GM13976 (cell line): ENCODE measurements around the gene GTF2H2C_2.
"Not testable (repeated sequence)": the region's sequence is repeated elsewhere in the genome, so short reads cannot be mapped to it uniquely, and the experiment has no call there.

Experiments used
- DNase-seq: peaks from one replicate; pipeline ENCODE4 v3.0.0; 2012; ENCODE audit warnings: low spot score
- in situ Hi-C: fragments of 300-500 bp; cut with MboI; formaldehyde crosslinking; loops from one replicate; pipeline ENCODE4 v1.12.0; 2022; ENCODE audit warnings: low sequenced_read_pairs, mixed read lengths, inconsistent platforms; ENCODE audit not compliant: unreplicated experiment

The GTF2H2C_2 gene

GRCh38 chr5:70415117-70415516 lies at the start of gene GTF2H2C_2:
TSS of gene GTF2H2C_2 (plus strand) at chr5:70415368.
- DNase-seq, in situ Hi-C loops: not testable (repeated sequence)

DNA sequence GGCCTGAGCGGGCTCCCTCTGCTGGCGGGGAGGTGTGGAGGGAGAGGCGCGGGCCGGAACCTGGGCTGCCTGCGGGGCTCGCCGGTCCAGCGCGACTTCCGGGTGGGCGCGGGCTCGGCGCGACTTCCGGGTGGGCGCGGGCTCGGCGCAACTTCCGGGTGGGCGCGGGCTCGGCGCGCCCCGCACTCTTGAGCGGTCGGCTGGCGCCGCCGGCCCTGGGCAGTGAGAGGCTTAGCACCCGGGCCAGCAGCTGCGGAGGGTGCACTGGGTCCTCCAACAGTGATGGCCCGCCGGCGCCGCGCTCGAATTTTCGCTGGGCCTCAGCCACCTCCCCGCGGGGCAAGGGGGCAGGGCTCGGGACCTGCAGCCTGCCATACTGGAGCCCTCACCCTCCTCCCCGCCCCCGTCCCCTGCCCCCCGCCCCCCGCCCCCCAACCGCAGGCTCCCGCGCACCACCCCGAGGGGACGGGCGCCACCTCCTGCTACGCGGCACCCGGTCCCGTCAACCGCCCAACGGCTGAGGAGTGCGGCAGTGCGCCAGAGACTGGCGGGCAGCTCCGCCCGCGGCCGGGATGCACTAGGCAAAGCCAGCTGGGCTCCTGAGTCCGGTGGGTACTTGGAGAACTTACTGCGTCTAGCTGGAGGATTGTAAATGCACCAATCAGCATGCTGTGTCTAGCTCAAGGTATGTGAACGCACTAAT lies 14.0 kb upstream of the GTF2H2C_2 start:
- in situ Hi-C loops, DNase-seq: not testable (repeated sequence)

- in situ Hi-C loops, DNase-seq: not testable (repeated sequence)
Measured at GRCh38 chr5:70421322-70421721, 6.2 kb downstream of the GTF2H2C_2 start.

GRCh38 chr5:70423215-70423614 lies 8.0 kb downstream of the GTF2H2C_2 start:
- DNase-seq, in situ Hi-C loops: not testable (repeated sequence)

DNA sequence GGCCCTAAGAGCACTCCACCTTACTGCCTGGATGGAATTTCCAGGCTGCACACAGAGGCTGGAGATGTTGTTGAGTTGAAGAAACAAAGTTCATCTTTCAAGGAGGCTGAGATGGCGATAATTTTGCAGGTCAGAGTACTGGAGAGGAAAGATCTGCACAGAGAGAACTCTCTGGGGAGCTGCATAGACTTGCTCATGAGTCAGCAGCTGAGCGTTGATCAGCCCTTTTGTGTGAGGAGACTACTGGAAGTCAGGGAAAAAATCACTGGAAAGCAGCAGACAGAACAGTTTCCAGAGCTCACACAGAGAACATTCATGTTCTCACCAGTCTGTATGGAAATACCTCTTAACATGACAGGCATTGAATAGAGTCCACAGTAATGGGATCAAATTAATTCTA lies 23.4 kb downstream of the GTF2H2C_2 start:
- in situ Hi-C loops, result not testable (repeated sequence)

GRCh38 chr5:70449565-70449964 lies 34.4 kb downstream of the GTF2H2C_2 start:
- in situ Hi-C loops, DNase-seq: not testable (repeated sequence)

More for the DNA sequence above, 23.4 kb downstream of the GTF2H2C_2 start:
- not testable (repeated sequence) for DNase-seq

GRCh38 chr5:70451249-70451984 lies 36.2 kb downstream of the GTF2H2C_2 start:
- DNase-seq, in situ Hi-C loops: not testable (repeated sequence)

- in situ Hi-C loops, DNase-seq: not testable (repeated sequence)
Measured at GRCh38 chr5:70457093-70457492, 41.9 kb downstream of the GTF2H2C_2 start.

GRCh38 chr5:70459188-70459587 lies 44.0 kb downstream of the GTF2H2C_2 start:
- in situ Hi-C loops, result not testable (repeated sequence)

DNA sequence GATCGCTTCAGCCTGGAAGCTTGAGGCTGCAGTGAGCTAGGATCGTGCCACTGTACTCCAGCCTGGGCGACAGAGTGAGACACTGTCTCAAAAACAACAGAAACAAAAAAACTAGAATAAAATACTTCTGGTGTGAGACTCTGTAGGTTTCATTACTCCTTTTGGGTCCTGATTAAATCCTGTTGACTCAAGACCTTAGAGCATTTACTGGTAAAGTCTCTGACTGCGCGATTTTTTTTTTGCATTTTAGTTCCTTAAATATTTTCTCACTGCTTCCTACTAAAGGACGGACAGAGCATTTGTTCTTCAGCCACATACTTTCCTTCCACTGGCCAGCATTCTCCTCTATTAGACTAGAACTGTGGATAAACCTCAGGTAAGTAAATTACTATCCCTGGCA lies 46.8 kb downstream of the GTF2H2C_2 start:
- in situ Hi-C loops, DNase-seq: not testable (repeated sequence)

More at GRCh38 chr5:70459188-70459587, 44.0 kb downstream of the GTF2H2C_2 start:
- DNase-seq, result not testable (repeated sequence)

DNA sequence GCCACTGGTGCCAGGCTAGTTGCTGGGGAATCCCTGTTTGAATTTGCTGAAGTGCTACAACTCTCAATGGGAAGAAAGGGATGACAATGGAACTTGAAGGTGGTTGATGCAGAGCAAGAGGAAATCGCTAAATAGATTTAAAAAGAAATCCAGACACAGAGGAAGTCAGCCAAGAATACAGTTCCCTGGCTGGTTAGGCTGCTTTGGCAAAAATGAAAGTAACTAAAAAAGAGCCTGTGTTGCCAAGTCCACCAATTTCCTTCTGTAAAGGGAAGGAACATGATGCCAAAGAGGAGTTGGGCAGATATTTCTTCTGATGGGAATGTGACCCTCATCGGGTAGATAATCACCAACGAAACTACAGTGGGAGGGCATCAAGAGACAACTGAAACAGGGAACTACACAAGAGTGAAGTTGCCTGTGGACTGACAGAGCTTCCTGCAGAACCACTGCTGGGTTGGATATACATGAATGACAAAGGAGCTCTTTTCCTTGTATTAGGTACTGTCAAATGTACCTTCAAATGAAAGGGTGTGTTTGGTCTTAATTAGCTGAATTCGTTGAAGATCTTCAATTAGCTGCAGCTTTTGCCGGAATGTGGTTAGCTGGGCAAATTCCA lies 49.0 kb downstream of the GTF2H2C_2 start:
- in situ Hi-C loops, result not testable (repeated sequence)

DNA sequence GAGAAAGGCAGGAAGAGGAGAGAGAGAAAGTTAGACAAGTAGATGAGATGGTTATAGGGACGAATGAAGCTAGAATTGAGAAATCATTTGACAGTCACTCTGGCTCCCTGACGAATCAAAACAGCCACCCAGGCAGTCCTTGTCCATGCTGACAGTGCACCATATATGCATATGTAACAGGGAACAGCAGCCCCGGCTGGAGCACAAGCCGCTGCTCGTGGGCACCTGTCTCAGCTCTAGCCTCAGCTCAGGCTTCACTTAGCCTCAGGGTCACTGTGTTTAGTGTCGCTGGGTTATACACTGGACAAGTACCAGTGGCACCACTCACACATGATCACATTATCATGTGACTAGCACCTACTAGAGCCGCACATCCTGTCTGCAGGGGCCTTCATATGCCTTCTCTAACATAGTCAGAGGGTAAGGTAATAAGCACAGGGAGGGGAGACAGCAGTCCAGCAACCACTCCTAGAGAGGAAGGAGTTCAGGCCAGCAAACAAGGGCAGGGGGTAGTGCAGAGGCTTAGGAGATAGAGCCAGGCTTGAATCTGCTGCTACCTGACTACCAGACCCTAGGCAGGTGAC lies 54.9 kb downstream of the GTF2H2C_2 start:
- DNase-seq, in situ Hi-C loops: not testable (repeated sequence)

More for the DNA sequence above, 49.0 kb downstream of the GTF2H2C_2 start:
- not testable (repeated sequence) for DNase-seq
